ENCODE measurements around the gene LDLRAD4. TPM values are rescaled to one million over a fixed set of nuclear protein-coding genes. Genes with fewer than 3 reads are reported as not detected.

Gene LDLRAD4
- total RNA-seq, 1 donor from 2014 or later: 18.4 TPM

- Histone ChIP-seq H3K36me3 (no peaks in the 10 kb centered on the region), H3K27ac (no peak overlapping the region), H3K4me1 (peaks cover 23% of the 10 kb centered on the region), H3K9me3 (no peaks in the 10 kb centered on the region), H3K27me3 (no peaks in the 10 kb centered on the region), H3K4me3 (no peak overlapping the region)
- peak; percentile 37 for DNase-seq
- peak; percentile 18 for ATAC-seq
- intact Hi-C loops (cut with DNase I): no loop called here
- TF ChIP-seq CTCF (IDR thresholded peaks at IDR 0.05): no peak
Observed at GRCh38 chr18:13269521-13270011, 51.0 kb downstream of the LDLRAD4 start.

DNA sequence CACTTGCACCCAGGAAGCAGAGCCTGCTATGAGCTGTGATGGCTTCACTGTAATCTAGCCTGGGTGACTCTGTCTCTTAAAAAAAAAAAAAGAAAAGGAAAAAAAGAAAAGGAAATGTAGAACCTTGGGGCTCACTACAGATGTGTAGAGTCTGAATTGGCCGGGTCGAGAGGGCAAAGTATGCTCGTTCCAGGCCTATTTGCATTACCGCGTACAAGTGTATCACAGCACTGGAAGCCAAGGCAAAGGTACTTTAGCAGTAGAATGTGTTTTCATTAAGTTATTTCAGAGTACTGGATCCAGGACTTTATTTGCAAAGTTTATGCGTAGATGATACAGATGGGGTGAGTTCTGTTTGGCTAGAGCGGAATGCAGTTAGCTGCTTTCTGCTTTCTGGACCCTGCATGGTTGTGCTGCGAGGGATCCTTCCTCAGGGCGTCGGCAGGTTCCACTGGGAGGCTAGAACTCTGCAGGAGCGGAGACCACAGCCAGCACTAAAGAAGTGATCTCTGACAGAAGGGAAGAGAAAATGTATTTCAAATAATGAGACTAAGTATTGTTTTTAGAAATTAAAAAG is 51.8 kb downstream of the LDLRAD4 start:
- Histone ChIP-seq H3K36me3 (no peaks in the 10 kb centered on the region), H3K27ac (no peak overlapping the region), H3K4me3 (no peak overlapping the region), H3K9me3 (no peaks in the 10 kb centered on the region), H3K27me3 (no peaks in the 10 kb centered on the region), H3K4me1 (peaks cover 23% of the 10 kb centered on the region)
- DNase-seq (no peak), ATAC-seq (no peak)
- intact Hi-C loops (cut with DNase I): no loop called here
- no peak for TF ChIP-seq CTCF (IDR thresholded peaks at IDR 0.05)

DNA sequence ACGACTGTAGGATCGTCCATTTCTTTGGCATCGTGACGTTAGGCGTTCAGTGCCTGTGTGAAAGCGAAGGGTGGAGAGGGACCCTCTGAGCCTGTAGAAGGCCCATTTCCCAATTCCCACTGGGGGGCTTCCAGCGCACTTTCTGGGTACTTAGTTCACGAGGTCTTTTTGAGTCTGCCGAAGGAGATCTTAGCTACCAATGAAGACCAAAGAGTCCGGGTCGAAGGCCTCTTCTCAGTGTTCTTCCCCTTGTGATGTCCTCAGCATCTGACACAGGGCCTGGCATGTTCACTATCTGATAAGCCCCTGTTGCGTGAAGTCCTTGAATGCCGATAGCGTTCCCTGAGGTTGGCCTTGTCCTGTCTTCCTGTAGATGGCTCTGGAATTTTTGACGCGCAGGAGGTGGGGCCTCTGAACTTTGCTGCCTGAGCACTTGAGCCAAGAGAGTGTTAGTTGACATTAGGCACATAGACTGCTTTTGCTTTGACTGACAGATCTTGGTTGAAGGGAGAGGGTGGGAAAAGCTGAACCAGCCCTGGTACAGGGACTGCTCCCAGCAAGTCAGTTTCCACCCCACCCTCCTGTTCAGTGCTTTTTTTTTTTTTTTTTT is 52.8 kb downstream of the LDLRAD4 start:
- no peak overlapping the region for H3K4me3 ChIP-seq
- no peaks in the 10 kb centered on the region for H3K36me3 ChIP-seq
- TF ChIP-seq CTCF (IDR thresholded peaks at IDR 0.05): no peak
- H3K9me3 ChIP-seq: no peaks in the 10 kb centered on the region
- peak; percentile 41 for DNase-seq
- ATAC-seq: peak; percentile 32
- peaks cover 23% of the 10 kb centered on the region for H3K4me1 ChIP-seq
- intact Hi-C loops (cut with DNase I): no loop called here
- no peak overlapping the region for H3K27ac ChIP-seq
- H3K27me3 ChIP-seq: no peaks in the 10 kb centered on the region

GRCh38 chr18:13272416-13272815 is 53.9 kb downstream of the LDLRAD4 start:
- H3K27me3 ChIP-seq: no peaks in the 10 kb centered on the region
- no peak overlapping the region for H3K27ac ChIP-seq
- DNase-seq (peak; percentile 45), ATAC-seq (no peak)
- TF ChIP-seq CTCF (IDR thresholded peaks at IDR 0.05): no peak
- no peaks in the 10 kb centered on the region for H3K36me3 ChIP-seq
- intact Hi-C loops (cut with DNase I): no loop called here
- H3K4me3 ChIP-seq: no peak overlapping the region
- no peaks in the 10 kb centered on the region for H3K9me3 ChIP-seq
- peaks cover 23% of the 10 kb centered on the region for H3K4me1 ChIP-seq

DNA sequence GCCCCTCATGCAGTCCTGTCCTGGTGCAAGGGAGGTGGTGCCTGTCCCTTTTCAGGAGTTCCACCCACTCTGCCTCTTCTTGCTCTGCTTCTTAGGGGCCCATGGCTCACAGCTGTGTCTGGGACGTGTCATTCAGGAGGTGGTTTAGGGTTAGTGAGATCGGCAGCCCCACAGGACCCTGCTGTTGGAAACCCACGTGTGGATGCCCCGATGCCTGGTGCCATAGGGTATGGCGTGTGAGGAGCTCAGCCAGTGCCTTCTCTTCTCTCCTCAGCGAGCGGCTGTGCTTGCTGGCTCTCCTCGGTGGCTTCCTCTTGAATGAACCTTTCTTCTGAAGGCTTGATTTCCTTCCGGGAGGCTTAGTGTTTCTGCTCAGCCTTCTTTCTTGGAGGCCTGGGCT is 55.2 kb downstream of the LDLRAD4 start:
- no peak for ATAC-seq
- H3K27me3 ChIP-seq: no peaks in the 10 kb centered on the region
- DNase-seq: peak; percentile 40
- H3K4me1 ChIP-seq: peaks cover 11% of the 10 kb centered on the region
- intact Hi-C loops (cut with DNase I): no loop called here
- peak overlapping the region; percentile 8 for H3K27ac ChIP-seq
- H3K36me3 ChIP-seq: no peaks in the 10 kb centered on the region
- no peak for TF ChIP-seq CTCF (IDR thresholded peaks at IDR 0.05)
- H3K9me3 ChIP-seq: no peaks in the 10 kb centered on the region
- H3K4me3 ChIP-seq: no peak overlapping the region

All from upper lobe of right lung (tissue), 1 donor.